ENCODE measurements around the gene LEUTX.
"Not testable (repeated sequence)": the region's sequence is repeated elsewhere in the genome, so short reads cannot be mapped to it uniquely, and the experiment has no call there.

Gene LEUTX

DNA sequence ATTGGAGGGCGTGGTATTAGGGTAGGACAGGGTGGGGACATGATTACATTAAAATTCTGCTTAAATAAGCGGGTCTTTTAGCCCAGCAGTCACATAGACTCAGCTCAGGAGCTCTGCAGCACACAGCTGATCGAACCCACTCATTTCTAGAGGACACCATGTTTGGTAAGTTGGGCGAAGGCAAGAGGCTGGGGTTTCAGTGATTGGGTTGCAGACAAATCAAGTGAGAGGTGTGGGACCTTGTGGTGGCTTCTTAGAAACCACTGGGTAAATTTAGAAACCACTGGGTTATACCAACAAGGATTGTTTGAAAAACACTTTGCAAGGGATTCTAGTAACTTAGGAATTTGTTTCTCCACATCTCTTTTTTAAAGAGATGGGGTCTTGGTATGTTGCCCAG is at the start of gene LEUTX:
LEUTX (plus strand) TSS at position 92 of the 400 bp plus-strand sequence; CDS start at position 159, 67 bp downstream.
- no peak for DNase-seq (ENCODE audit: low read depth in 3 of 3, low spot score in 1 of 3)

- no peak for DNase-seq (ENCODE audit: low read depth in 3 of 3, low spot score in 1 of 3)
These were observed 49.1 kb upstream of the LEUTX start for GRCh38 chr19:39729594-39729993.

GRCh38 chr19:39731685-39732084 is 47.0 kb upstream of the LEUTX start:
- DNase-seq (ENCODE audit: low read depth in 3 of 3, low spot score in 1 of 3) = no peak

DNA sequence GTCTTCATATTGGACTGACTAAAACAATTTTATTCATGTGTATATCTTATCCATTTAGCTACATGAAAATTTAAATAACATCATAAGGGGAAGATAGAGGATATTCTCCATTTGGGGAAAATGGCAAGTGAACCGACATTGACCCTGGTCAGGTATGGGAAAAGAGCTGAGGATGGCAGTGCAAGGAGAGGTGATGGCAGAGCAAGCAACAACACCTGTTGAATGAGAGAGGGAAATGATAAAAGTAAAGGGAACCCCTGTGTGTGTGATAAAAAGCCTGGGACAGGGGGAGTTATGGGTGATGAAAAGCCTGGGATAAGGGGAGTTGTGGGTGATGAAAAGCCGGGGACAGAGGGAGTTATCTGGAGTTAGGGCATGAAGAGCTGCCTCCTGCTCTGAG is 44.8 kb upstream of the LEUTX start:
- DNase-seq (ENCODE audit: low read depth in 3 of 3, low spot score in 1 of 3) = no peak

- no peak for DNase-seq (ENCODE audit: low read depth in 3 of 3, low spot score in 1 of 3)
These were observed 43.0 kb upstream of the LEUTX start for GRCh38 chr19:39735688-39736087.

DNA sequence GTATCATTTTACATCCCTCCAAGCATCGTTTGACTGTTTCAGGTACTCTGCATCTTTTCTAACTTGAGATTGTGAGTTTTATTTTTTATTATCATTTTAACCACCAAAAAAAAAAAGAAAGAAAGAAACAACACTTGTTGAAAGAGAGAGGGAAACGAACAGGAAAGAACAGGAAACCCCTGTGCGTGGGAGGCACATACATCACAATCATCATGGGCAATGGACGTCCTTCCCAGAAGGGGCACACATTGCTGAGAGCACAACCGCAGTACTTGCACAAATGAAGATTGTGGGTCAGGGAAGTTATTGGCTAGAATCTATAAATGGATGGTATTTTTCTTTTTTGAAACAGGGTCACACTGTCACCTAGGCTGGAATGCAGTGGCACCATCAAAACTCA is 42.6 kb upstream of the LEUTX start:
- no peak for DNase-seq (ENCODE audit: low read depth in 3 of 3, low spot score in 1 of 3)

DNA sequence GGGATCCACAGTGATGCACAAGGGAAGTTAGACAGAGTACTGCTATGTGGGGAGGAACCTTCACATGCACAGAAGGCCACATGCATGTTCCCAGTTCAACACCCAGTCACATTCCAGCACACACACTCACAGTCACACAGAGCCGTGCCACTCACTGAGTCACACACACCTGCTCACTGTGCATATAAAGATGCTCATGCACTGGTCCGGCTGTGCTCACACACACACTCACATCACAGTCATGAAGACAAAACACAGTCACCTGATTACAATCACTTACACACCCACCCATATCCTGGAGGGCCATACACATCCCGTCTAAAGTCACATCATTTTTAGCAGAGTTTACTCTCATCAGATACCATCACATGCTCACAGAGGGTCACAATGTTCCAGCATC is 41.3 kb upstream of the LEUTX start:
- DNase-seq (ENCODE audit: low read depth in 3 of 3, low spot score in 1 of 3) = no peak

DNA sequence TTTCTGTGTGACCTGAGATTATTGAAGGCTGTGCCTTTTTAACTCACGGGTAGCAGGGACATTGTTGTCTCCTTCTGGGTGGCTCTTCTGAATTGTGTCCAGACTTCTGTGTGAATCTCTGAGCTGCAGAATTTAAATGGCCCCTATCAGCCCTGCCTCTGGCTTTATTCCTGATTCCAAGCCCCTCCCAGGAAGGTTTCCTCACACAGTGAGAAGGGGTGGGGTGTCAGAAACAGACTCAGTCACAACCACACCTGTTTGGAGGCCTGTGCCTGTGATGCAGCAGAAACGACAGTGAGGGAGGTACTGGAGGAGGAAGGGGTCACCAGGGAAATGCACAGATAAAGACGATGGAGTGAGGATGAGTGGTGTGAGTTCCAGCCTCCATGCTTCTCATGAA is 40.8 kb upstream of the LEUTX start, which contains the start of gene CLC:
CLC (minus strand) TSS at position 139 of the 400 bp plus-strand sequence; CDS start at position 62, 77 bp downstream.
- no peak for DNase-seq (ENCODE audit: low read depth in 3 of 3, low spot score in 1 of 3)

- no peak for DNase-seq (ENCODE audit: low read depth in 3 of 3, low spot score in 1 of 3)
These were observed 39.8 kb upstream of the LEUTX start for GRCh38 chr19:39738814-39739213.

DNA sequence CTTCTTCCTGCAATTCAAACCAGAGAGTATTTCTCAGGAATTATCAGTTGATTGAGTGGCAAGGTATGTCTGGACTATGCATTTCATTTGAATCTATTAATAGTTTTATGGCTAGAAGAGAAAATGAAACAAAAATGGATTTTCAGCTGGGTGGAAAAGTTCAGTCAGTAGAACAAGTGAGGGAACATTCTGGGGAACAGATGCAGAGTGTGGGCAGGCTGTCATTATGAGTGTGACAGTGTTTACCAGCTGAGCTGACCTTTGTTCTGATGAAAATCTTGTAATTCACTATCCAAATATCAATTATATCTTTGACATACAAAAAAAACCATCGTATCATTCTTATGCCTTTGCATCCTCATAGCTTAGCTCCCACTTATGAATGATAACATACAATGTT is 38.3 kb upstream of the LEUTX start:
- no peak for DNase-seq (ENCODE audit: low read depth in 3 of 3, low spot score in 1 of 3)

DNA sequence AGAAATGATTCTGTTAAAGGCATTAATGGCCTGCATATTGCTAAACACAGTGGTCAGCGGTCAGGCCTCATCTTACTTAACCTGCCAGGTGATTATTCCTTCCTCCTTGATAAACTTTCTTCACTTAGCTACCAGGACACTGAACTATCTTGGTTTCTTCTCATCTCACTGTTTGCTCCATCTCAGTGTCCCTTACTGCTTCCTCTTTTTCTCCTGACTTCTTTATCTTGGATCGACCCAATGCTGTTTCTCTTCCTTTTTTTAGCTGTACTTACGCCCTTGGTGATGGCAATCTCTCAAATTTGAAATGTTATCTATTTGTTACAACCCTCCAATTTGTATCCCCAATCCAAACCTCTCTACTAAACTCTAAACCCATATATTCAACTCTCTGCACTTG is 33.0 kb upstream of the LEUTX start:
- DNase-seq (ENCODE audit: low read depth in 3 of 3, low spot score in 1 of 3) = no peak

DNA sequence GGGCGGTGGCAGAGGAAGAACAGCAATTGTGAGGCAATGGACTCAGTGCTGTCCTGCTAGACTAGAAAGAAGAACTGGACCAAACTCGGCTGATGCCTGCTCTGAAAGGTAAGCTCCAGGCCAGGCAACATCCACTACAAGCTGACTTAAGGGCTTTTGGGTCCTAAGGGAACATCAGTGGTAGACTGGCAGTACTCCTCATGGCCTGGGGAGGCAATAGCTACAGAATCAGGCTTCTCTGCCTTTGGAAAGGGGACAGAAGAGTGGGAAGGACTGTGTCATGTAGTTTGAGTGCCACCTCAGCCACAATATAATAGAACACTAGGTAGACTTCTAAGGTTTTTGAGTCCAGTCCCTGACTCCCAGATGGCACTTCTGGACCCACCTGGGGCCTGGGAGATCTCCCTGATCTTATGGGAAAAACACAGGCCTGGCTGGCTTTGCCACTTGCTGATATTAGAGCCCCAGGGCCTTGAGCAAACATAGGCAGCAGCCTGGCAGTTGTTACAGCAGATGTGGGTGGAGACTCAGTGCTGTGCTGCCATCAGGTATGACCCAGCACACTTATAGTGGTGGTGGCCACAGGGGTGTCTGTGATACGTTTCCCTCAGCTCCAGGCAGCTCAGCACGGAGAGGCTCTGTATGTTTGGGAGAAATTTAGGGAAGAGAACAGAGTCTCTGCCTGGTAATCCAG is 31.7 kb upstream of the LEUTX start:
- DNase-seq (ENCODE audit: low read depth in 3 of 3, low spot score in 1 of 3) = no peak

DNA sequence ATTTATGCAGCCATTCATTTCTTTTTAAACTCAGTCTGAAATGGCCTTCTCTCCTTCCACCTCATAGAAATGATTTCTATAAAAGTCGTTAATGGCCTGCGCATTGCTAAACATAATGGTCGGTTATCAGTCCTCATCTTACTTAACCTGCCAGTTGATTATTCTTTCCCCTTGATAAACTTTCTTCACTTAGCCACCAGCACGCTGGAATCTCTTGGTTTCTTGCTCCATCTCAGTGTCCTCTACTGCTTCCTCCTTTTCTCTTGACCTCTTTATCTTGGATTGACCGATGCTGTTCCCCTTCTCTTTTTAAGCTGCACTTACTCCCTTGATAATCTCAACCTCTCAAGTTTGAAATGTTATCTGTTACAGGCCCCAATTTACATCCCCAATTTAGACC is 28.7 kb upstream of the LEUTX start:
- DNase-seq (ENCODE audit: low read depth in 3 of 3, low spot score in 1 of 3) = no peak

- DNase-seq (ENCODE audit: low read depth in 3 of 3, low spot score in 1 of 3) = no peak
These were observed 26.3 kb upstream of the LEUTX start for GRCh38 chr19:39752390-39752789.

DNA sequence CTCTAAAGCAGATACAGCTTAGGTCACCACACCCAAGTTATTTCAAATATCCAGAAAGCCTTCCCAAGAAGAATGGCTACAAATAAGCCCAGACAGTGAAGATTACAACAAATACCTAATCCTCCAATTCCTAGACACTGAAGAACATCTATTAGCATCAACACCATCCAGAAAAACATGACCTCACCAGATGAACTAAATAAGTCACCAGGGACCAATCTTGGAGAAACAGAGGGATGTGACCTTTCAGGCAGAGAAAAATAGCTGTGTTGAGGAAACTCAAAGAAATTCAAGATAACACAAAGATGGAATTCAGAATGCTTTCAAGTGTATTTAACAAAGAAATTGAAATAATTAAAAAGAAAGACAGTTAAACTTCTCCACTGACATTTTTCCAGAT is 25.9 kb upstream of the LEUTX start:
- DNase-seq (ENCODE audit: low read depth in 3 of 3, low spot score in 1 of 3) = no peak

DNA sequence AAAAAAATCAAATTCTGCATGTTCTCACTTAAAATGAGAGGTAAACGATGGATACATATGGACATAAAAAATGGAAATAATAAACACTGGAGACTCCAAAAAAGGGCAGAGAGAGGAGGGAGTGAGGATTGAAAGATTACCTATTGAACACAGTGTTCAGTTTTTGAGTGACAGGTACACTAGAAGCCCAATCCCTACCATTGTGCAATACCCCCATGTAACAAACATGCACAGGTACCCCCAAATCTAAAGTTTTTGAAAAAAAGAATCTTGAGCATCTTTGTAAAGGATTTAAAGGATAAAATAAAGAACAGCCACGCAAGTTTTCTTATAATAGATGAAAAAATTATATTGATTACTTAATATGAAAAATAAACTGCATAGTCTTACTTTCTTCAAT is 24.1 kb upstream of the LEUTX start:
- DNase-seq (ENCODE audit: low read depth in 3 of 3, low spot score in 1 of 3) = no peak

DNA sequence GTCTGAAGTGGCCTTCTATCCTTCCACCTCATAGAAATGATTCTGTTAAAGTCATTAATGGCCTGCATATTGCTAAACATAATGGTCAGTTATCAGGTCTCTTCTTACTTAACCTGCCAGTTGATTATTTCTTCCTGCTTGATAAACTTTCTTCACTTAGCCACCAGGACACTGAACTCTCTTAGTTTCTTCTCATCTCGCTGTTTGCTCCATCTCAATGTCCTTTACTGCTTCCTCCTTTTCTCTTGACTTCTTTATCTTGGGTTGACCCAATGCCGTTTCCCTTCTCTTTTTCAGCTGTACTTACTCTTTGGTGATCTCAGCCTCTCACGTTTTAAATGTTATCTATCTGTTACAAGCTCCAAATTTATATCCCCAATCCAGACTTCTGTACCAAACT is 23.7 kb upstream of the LEUTX start:
- DNase-seq (ENCODE audit: low read depth in 3 of 3, low spot score in 1 of 3) = no peak

DNA sequence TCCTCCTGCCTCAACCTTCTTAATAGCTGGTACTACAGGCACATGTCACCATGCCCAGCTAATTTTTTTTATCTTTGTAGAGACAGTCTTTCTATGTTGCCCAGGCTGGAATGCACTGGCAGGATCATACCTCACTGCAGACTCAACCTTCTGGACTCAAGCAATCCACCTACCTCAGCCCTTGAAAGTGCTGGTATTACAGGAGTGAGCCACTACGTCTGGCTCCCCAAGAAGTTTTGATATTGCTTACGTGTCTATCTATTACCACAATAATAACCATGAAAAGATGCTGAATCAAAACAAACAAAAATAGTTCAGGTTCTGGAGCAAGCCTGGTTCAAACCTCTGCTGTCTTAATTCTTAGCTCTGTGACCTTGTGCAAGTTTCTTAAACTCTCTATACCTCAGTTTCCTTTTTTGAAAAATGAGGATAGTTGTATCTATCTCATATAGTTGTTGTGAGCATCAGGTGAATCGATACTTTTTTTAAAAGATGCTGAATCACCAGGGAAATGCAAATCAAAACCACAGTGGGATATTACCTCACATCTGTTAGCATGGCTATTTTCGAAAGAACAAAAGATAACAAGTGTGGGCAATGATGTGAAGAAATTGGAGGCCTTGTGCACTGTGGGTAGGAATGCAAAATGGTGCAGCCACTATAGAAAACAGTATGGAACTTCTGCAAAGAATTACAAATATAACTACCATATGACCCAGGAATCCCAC is 19.0 kb upstream of the LEUTX start:
- DNase-seq (ENCODE audit: low read depth in 3 of 3, low spot score in 1 of 3) = no peak

DNA sequence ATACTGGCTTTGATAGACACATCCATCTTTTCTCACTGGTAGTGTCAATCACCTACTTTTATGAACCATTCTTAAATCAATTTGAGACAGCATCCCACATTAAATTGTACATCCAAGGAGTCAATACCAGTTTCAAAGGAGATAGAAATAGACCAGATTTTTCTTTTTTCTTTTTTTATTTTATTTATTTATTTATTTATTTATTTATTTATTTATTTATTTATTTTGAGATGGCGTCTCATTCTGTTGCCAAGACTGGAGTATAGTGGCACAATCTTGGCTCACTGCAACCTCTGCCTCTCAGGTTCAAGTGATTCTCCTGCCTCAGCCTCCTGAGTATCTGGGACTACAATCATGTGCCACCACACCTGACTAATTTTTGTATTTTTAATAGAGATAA is 16.8 kb upstream of the LEUTX start:
- not testable (repeated sequence) for DNase-seq (ENCODE audit: low read depth in 3 of 3, low spot score in 1 of 3)

DNA sequence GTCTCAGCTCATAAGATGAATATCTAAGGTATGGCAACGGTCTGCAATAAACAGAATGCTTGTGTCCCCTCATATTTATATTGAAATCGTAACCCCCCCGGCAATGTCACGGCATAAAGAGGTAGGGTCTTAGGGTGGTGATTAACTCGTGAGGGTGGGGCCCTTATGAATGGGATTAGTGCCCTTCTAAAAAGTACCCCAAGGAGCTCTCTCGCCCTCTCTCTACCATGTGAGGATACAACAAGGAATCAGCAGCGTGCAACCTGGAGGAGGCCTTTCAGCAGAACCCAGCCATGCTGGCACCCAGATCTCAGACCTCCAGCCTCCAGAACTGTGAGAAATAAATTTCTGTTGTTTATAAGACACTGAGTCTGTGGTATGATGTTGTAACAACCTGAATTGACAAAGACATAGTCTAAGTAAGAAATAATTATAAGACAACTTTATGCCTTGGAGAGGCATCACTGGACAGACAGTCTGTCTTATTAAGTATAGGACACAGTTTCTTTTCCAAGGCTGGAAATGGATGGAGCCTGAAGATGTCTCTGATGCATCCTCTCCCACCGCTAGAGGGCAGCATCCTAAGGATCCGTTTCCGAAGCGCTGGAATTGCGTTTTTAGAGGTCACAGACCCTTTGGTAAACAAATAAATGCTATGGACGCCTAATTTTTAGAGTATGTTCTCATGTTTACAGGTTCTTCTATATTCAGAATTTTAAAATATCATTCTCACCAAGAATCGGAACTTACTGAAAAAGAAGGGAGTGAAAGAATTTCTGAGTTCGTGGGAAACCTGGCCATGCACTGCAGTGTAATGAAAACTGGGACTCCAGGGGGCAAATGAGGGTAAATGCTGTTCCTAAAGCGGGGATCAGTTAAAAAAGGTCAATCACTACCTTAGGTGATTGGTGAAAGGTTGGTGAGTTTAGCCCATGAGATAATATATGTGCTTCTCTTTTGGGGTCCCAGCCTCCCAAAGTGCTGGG is 13.3 kb upstream of the LEUTX start:
- DNase-seq (ENCODE audit: low read depth in 3 of 3, low spot score in 1 of 3) = peak in 1 of 3 donors; percentile 12

DNA sequence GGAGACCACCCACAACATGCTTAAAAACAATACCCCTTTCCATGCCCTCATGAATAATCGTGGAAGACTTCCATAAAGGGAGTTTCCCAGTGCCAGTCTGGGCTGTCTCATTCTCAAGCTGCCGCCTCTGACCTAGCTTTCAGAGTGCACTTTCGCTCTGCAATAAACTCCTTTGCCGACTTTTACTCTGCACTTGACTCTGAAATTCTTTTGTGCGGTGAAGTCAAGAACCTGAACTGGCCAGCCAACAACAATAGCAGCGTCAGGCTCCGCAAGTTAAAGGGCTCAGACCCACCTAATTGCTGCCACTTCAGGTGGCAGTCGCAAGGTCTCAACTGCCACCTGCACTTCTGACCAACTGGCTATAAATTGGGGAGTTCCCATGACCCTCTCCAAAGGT is 10.3 kb upstream of the LEUTX start:
- DNase-seq (ENCODE audit: low read depth in 3 of 3, low spot score in 1 of 3) = no peak

- DNase-seq (ENCODE audit: low read depth in 3 of 3, low spot score in 1 of 3) = no peak
These were observed 9.9 kb upstream of the LEUTX start for GRCh38 chr19:39768786-39769185.
